Activated CD8-positive, alpha-beta memory T cell treated with anti-CD3 and anti-CD28 coated beads, Interleukin-2, amount 50 U/mL, for 24 hours (primary cell): Measurements from ENCODE around the gene FLT4.
"Not testable (repeated sequence)": the region's sequence is repeated elsewhere in the genome, so short reads cannot be mapped to it uniquely, and the experiment has no call there.

ENCODE experiments used
- DNase-seq: peaks from one replicate; pipeline ENCODE4 v3.0.0-alpha.2; 2020; ENCODE audit errors: extremely low read depth

The FLT4 gene

GRCh38 chr5:180649297-180650039, at the start of gene FLT4:
TSS of gene FLT4 (minus strand) at chr5:180649600. CDS start at chr5:180649545, 55 bp downstream.
- DNase-seq: no peak

DNA sequence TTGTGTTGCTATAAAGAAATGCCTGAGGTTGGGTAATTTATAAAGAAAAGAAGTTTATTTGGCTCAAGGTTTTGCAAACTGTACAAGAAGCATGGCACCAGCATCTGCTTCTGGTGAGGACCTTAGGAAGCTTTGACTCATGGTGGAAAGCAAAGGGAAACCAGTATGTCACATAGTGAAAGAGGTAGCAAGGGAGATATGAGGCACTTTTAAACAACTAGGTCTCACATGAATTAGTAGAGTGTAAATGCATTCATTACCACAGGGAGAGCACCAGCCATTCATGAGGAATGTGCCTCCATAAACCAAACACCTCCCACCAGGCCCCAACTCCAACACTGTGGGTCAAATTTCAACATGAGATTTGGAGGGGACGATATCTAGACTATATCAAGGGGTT, 49.6 kb upstream of the FLT4 start:
- no peak for DNase-seq

DNA sequence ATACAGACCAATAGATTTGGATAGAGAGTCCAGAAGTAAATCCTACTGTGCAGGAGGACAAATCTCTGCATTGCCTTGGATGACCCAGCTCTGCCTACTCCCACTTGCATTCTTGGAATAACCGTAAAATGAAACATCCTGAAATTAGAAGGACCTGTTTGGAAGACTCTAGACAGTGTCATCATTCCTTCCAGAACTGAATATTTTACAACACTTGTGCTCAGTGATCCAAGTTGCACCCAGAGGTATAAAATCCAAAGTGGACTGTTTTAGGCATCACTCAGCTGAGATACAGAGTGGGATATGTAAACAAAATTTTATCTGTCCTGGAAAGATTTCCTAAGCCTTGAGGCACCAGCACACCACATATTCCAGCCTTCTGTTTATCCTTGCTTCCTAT, 46.7 kb upstream of the FLT4 start:
- no peak for DNase-seq

- DNase-seq: no peak
Observed at GRCh38 chr5:180692429-180692828, 43.0 kb upstream of the FLT4 start.

GRCh38 chr5:180691046-180691445, 41.6 kb upstream of the FLT4 start:
- DNase-seq: no peak

GRCh38 chr5:180690562-180690961, 41.2 kb upstream of the FLT4 start:
- DNase-seq: no peak

DNA sequence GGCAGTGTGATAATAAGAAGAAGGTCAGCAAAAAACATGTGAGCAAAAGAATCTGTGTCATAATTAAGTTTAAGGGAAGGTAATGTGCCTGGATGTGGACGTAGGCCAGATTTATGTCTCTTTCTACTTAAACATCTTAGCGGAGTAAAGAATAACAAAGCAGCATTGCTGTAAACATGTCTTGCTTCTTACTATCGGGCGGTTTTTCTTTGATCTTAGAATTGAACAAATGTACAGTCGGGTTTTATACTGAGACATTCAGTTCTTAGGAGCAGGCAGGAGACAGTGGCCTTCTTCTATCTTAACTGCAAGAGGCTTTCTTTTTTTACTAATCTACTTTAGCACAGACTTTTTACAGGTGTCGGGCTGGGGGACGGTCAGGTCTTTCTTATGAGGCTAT, 40.4 kb upstream of the FLT4 start:
- no peak for DNase-seq

DNA sequence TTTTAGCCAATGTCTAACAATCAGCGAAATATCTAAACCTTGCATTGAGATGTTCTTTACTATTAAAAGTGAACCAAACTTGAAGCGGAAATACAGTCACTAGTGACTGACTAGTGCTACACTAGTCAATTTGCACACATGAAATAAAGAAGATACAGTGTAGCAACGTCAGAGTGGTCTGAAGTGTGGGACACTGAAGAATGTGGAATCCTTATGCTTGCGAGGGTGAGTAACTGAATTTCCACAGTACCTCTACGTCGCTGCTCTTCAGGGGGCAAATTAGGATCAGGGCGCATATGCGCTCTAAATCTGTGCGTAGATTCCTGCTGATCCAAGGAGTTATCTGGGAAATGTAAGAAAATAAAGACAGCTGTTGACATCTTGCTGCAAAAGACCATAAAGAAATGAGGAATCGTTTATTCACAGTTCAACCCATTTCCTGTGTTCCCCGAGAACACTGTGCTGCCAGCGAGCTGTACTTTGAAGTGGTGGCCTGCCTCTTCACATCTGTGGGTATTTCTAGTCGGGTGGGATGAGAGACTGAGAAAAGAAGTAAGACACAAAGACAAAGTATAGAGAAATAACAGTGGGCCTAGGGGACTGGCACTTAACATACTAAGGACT, 39.8 kb upstream of the FLT4 start:
- no peak for DNase-seq

GRCh38 chr5:180688330-180689070, 39.1 kb upstream of the FLT4 start:
- no peak for DNase-seq

DNA sequence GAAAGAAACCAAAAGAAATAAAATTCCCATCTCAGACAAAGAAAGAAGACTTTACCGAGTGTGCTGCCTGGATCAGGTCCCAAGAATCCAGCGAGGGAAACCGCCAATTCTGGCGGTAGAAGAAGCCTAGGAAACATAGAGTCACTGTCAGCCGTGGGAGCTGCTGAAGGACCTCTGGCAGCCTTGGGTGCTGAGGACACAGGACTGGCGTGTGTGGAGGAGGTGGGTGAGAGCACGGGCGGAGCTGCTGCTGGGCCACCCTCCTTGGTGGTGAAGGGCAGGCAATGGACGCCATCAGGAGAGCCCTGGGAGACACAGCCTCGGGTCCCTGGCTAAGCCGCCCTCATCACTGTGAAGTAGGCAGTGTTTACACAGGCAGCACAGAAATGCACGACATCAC, 37.4 kb upstream of the FLT4 start:
- not testable (repeated sequence) for DNase-seq

DNA sequence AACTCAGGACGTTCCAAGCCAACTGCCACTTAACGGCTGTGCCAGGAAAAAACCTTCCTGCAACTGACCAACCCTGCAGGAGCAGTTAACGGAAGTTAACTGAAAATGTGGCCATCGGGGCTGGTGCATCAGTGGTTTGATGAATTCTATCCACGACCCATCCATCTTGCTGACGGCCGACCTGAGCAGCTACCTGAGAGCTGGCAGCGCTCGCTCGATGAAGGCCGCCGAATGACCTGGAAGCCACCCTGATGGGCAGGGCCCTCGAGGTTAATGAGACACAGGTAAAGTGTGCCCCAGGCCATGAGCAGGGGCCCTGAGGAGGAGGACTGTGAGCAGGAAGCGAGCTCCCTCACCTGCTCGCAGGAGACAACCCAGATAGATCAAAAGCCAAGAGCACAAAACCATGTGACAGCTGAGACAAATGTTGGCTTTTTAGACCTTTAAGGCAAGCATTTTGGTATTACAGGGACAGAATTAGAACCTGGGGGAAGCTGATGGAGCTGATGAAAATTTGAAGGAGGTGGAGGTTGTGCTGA, 35.3 kb upstream of the FLT4 start:
- DNase-seq: no peak

DNA sequence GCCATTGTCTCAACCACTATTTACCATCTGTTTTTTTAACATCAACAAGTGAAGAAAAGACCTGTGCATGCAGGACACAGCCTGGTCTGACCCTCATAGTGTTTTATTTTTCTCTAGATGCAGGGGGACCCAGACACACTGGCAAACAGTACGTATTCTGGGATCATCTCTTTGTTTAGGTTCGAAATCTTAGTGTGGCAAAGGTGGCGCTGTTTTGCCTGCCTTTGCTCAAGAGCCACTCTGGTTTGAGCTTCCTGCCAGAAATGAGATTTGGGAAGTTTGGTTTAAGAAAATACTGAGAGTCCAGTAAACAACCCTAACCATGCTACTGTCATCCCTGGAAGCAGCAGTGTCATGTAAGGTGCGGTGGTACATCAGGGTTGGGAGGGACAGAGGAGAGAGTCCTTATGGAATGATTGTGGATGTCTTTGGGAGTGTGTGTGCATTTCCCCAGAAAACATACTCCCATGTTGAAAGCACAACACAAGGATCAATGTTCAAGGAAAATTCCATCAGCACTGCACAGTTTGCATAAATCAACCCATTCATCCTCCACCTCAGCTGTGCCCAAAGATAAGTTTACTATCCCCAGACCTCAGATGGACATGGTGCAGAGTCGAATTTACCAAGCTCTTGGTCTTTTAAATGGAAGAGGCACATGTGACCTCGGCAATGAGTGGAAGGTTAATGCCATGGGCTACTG, 34.0 kb upstream of the FLT4 start:
- no peak for DNase-seq

DNA sequence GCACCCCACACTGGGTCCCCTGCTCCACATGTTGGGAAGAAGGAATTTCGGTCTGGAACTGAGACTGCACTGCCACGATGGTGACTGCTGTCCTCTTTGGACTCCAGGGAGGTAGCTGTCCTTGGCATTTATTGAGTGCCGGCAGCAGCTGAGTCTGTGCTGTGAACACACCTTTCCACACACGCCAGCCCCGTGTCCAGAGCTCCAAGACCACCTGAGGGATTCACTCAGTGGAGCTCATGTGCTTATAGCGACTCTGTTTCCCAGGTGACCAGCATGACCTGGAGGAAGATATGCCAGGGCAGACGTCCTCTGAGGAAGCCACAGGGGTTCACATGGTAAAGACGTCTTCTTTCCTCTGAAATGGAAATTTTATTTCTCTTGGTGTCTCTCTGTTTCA, 33.2 kb upstream of the FLT4 start:
- no peak for DNase-seq

DNA sequence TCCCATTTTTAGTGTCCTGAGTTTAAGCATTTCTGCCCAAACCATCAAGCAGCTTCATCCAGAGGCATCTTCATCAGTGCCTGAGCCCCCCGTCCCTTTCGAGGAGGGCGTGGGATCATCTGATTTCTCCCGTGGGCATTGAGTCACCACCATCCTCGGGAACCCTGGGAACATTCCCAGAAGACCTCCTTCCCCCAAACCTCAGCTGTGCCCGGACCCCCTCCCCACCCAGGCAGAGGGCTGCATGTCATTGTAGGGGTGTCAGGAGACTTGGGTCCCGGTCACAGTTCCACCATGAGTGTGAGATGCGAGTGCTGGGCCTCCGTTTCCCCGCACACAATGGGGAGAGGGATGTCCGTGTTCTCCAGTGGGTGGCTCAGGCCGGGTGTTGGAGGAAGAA, 32.6 kb upstream of the FLT4 start:
- DNase-seq: not testable (repeated sequence)

GRCh38 chr5:180678319-180678718, 28.9 kb upstream of the FLT4 start:
- not testable (repeated sequence) for DNase-seq

- no peak for DNase-seq
Observed at GRCh38 chr5:180675036-180675635, 25.7 kb upstream of the FLT4 start.

DNA sequence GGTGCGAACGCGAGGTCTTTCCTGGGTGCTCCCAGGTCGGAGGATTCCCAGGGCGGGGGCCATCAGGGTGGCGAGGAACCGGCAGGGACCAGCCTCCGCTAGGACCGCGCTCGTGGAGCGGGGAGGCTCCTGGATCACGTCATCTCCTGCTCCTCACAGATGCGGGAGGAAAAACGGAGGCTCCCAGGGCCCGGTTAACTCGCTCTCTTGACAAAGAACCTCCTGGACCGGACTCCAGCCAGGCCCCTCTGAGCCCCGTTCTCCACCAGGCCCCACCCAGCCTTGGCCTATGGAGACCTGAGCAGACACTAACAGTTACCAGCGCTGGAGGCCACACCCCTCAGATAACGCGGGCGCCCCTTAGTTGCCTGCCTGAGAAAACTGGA, 24.7 kb upstream of the FLT4 start:
- DNase-seq: not testable (repeated sequence)

- no peak for DNase-seq
Observed at GRCh38 chr5:180673371-180674089, 24.1 kb upstream of the FLT4 start.

- not testable (repeated sequence) for DNase-seq
Observed at GRCh38 chr5:180671958-180672524, 22.6 kb upstream of the FLT4 start.

DNA sequence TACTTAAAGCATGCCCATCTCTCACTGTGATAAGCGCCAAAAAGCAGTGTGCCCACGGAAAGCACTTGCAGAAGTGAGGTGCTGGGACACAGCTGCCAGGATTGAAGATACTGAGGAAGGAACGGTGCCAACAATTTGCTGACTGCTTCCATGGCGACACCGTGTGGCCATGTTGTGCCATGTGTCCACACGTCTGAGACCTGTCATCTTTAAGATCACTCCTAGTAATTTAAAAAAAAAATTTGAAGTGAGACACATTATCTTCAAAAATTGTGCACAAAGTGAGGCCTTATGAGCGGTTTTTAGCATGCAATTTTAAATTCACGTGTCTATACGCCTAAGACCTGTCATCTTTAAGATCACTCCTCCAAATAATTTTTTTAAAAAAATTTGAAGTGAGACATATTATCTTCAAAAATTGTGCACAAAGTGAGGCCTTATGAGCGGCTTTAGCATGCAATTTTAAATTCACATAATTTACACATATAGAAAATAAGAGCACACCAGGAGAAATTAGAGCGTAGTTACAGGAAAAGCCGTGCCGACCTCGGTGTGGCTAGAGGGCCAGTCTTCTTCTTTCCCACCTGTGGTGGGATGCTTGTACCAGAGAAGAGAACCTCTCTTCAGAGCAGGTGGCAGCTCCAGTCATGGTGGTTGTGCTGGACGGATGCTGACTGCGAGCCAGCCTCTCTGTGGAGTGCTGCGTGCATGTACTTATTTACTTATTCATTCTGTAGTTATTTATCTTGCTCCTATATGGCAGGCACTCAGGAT, 21.4 kb upstream of the FLT4 start:
- no peak for DNase-seq
